Pericardium fibroblast (primary cell): ENCODE data around the gene TMEM120B. TPM values are rescaled to one million over a fixed set of nuclear protein-coding genes. Genes with fewer than 3 reads are reported as not detected.

Source experiments
- total RNA-seq: library from RNA; depleted of rRNA; stranded (reverse); fragments of >200 nt; gene quantifications from 2 replicates; pipeline ENCODE4 v1.2.3, GENCODE V29; 2015

The TMEM120B gene
- total RNA-seq, result 4.9 and 6.5 TPM in 2 replicates

DNA sequence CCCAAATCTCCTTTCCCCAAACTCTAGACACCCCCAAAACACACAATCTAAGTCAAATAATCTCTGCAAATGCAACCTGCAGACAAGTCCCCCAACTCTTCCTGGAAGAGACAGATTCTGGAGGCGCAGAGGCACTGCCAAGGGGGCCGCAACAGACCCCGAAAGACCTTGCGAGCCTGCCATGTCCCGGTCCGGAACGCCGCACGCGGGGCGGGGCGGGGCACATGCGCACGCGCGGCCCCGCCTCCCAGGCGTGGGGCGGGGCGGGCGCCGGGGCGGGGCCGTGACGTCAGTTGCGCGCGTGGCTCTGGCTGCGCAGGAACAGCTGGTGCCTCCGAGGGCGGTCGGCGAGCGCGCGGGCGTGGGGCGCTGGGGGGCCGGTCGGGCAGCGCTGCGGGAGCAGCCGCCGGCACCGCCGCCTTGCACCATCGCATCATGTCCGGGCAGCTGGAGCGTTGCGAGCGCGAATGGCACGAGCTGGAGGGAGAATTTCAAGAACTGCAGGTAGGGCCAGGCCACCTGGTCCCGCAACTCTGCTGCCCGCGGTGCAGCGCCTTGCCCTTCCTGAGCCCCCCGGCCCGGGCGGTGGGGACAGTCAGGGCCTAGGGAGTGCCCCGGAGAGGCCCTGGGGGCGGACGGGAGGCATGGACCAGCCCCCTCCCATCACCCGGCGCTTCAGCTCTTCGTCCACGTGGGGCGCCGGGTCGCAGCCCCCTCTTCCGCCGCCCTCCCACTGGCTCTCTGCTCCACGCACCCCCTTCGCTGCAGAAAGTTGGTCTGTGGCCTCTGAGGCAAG is at the start of gene TMEM120B:
TMEM120B (plus strand) TSS at position 292 of the 796 bp plus-strand sequence; CDS start at position 436, 144 bp downstream.

GRCh38 chr12:121669521-121669900 is 43.0 kb upstream of the TMEM120B start, which contains the start of gene MORN3:
Gene MORN3, minus strand, starts transcription at chr12:121669654. Its CDS starts 171 bp downstream, at chr12:121669483.

DNA sequence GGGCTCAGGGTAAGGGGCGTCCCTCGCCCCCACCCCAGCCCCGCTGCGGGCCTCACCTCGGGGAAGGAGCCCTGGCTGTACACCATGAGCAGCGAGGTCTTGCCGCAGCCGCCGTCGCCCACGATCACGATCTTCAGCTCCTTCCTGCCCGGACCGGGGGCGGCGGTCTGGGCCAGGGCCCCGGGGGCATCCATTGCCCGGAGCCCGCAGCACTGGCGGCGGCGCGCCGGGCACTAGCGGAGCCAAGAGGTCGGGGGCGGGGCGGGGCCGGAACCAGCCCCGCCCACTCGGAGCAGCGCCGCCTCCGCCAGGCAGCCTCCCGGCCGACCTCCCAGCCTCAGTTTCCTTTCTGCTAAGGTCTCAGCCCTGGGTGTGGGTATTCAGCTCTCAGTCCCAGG is 80.9 kb downstream of the TMEM120B start, which contains the start of gene RHOF:
RHOF (minus strand) TSS at position 249 of the 398 bp plus-strand sequence; CDS start at position 194, 55 bp downstream.

DNA sequence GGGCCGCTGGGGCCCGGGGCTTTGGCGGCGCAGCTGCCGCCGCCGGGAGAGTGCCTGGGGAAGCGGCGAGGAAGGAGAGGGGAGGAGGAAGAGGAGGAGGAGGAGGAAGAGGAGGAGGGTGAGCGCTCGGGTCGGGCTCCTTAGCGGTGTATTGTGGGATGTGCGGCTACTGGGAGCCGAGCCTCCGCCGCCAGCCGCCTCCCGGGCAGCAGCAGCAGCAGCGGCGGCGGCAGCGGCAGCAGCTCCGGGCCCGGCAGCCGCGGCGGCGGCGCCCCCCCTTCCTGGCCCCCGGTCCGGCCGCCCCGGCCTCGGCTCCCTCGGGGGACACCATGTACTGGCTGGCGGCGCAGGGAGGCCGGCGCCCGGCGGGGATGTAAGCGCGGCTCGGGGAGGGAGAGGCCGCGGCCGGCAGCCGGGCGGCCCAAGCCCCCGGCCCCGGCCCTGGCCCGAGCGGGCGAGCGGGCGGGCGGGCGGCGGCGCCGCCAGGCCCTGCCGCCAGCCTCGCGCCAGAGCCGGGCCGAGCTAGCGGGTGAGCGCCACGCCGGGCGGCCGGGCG is 91.4 kb downstream of the TMEM120B start, which contains the start of gene SETD1B:
SETD1B (plus strand) TSS at position 149 of the 556 bp plus-strand sequence. CDS start 729 bp downstream, outside the sequence.

Other genes with a start within 250 kb of the TMEM120B start
- gene KDM2B, start 131.7 kb upstream of the TMEM120B start, total RNA-seq, result 13.7 and 20.1 TPM in 2 replicates
- 7.5 and 16.4 TPM in 2 replicates for gene ORAI1, start 86.2 kb upstream of the TMEM120B start, total RNA-seq
- 0.26 and 2.8 TPM in 2 replicates for gene MORN3, start 43.1 kb upstream of the TMEM120B start, total RNA-seq
- gene RHOF, start 80.9 kb downstream of the TMEM120B start, total RNA-seq, result 3.5 and 20.1 TPM in 2 replicates
- 4.7 and 7.6 TPM in 2 replicates for gene SETD1B, start 91.3 kb downstream of the TMEM120B start, total RNA-seq
- gene HPD, start 146.1 kb downstream of the TMEM120B start, total RNA-seq, result 4.9 and 8.8 TPM in 2 replicates
- gene PSMD9, start 176.0 kb downstream of the TMEM120B start, total RNA-seq, result 29.9 and 59.6 TPM in 2 replicates
- gene CFAP251, start 205.8 kb downstream of the TMEM120B start, total RNA-seq, result 0.09 and 4.3 TPM in 2 replicates